HG02763 (cell line): ENCODE results near the gene CCDC74B.
"Not testable (repeated sequence)": the region's sequence is repeated elsewhere in the genome, so short reads cannot be mapped to it uniquely, and the experiment has no call there.

Experiments
- ATAC-seq: cut with Tn5 transposase; IDR thresholded peaks from one replicate; pipeline ENCODE4 v1.9.1; 2021; ENCODE audit warnings: mild to moderate bottlenecking, moderate library complexity; ENCODE audit not compliant: unreplicated experiment

Gene CCDC74B

DNA sequence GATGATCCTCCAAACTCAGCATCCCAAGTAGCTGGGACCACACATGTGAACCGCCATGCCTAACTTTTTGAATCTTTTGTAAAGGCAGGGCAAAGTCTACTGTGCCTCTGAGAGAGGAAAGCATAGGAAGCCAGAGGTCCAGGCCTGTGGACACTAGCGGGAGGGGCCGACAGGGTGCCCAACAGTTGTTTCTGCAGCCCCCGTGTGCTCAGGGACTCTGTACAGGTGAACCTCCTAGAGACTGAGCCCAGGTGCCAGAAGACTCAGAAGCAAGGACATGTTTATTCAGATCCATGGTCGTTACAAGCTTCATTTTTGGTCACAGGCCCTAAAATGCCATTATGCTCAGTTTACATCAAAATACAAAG, 6.2 kb upstream of the CCDC74B start:
- ATAC-seq, result not testable (repeated sequence)

DNA sequence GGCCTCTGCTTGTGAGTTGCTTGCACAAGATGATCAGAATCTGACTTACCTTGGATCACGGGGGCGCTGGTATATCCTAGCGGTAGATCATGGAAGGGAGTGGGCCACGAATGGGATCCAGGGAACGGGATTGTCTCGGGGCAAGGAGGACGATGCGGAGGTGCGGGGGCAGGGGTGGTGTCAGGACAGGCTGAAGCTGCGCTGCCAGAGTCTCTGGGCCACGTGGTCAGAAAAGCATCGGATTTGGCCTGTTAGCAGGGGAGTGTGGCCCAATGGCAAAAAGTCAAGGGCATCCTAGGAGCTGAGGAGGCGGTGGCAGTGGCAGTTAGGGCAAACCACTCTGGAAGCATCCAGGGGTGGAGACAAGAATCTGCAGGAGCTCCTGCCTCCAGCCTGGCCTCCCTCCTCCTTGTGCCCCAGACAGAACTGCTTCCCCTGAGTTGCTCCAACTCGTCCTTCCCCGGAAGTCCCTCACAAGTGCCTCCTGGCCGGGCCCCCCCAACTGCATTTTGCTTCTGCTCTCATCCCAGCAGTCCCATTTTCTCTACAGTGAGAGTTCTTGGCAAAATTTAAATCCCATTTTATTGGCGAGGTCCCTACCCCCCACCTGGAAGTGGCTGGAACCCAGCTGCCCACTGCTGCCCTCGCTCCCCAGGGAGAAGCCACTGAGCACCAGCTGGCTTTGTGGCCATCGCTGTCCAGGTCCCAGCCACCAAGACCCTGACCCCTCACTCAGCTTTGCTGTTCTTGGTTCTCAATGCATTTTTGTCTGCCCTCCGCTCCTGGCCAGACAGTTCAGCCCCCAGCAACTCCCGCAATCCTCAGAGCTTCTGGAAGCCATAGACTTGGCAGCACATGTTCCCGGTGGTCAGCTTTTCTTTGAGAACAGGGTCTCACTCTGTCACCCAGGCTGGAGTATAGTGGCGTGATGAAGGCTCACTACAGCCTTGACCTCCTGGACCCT, 5.6 kb upstream of the CCDC74B start:
- ATAC-seq, result no peak

DNA sequence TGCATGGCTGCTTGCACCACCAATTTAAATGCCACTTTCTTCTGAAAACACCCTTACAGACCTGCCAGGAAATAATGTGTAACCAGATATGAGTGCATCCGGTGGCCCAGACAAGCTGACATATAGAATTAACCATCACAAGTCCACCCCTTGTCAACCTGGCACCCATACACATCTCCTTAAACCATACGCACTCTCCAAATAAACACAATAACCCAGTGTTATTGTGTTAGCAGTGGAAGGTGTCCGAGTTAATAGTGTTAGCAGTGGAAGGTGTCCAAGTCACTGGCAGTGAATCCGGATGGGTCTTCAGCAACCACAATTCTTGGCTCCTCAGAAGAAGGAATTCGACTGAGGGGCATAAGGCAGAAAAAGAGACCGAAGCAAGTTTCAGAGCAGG, 3.6 kb upstream of the CCDC74B start:
- not testable (repeated sequence) for ATAC-seq

DNA sequence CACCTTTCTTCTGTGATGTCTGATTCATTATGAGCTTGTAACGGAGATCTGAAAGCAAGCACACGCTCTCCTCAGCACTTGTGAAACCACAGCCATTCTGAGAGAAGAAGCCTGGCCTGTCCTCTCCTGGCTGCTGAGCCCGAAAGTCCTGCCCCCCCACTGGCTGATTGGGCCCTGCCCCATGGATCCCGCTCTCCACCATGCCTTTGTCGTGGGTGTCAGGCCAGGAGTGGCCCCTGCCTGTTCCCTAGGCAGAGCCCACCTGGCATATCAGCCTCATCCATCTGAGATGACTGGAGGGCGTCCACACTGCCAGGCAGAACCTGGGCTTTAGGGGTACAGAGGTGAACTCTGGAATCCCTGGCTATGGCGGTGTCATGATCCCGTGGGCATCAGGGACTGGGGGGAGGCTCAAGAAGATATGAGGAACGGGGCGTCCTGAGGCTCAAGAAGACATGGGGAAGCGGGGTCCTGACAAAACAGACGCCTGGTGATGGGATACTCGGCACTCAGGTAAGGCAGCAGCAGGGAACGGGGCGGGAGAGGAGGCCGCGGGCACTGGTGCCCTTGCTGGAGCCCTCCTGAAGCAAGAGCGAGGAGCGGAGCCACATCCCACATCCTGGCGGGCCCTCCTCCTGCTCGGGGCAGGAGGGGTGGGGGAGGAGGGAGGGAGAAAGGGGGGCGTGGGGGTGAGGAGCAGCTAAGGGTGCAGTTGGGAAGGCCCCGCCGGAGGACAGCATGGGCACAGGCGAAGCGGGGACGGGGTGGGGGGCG, 1.5 kb downstream of the CCDC74B start:
- ATAC-seq, result not testable (repeated sequence)

DNA sequence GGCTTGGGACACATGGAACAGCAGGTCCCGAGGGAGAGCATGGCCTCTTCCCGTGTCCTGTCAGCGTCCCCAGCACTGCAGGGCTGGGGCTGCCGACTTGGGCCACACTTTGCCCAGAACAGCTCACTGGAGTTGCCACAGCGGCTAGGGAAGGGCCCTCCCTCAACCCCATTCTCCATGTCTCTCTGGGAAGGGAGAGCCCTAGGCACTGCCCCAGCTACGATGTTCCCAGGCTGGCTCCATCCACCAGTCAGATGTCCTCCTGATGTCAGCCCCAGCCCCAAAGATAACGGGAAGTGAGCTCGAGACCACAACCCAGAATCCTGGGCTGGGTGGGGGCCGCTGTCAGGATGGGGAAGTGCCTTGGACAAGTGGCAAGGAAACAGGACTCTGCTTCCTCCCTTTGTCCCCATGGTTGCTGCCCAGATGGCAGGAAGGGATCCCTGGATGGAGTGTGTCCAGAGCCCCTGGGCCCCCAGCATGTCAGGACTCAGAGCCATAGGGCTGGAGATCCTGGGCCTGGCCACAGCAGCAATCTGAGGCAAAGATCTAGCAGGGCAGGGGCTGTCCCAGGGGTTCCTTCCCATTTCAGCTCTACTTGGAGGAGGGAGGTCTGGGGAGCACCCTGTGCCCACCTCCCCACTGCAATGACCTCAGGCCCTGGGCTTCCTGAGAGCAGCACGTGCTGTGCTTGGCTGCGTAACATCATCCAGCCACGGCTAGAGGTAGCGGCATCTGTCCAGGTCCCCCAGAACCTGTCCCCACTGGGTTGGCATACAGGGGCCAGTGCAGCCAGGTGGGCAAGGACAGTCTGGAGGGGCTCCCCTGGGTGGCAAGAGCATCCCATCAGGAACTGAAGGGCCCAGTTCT, 2.3 kb downstream of the CCDC74B start:
- not testable (repeated sequence) for ATAC-seq

DNA sequence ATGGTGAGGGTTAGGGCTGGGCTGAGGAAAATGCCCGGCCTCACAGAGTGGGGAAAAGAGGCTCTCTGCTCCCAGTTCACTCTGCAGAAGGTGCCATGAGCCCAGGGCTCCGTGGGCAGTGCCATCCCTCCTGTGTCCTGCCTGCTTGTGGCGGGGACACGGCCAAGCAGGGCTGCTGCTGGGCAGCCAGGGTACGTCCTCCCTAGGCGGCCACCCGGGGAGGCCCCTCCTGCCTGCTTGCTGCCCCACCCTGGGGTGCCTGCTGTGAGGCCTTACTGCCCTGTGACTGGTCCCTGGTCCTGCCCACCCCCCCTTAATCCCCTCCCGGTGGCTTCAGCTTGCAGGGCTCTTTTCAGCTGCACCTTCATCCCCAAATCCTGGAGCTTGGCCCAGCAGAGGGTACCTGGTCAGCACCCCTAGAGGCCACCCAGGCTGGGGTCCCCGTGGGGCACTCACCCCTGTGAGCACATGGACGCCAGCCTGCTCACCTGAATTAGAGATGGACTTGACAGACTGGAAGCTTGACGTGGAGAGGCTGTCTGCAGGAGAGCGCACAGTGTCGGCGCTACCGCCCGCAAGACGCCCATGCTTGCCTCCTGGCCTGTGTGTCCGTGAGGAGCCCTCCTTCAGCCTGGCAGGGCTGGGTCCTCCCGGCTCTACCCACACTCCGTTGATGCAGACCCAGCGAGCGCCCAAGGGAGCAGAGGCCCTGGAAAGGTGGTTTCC, 3.1 kb downstream of the CCDC74B start:
- ATAC-seq, result not testable (repeated sequence)

DNA sequence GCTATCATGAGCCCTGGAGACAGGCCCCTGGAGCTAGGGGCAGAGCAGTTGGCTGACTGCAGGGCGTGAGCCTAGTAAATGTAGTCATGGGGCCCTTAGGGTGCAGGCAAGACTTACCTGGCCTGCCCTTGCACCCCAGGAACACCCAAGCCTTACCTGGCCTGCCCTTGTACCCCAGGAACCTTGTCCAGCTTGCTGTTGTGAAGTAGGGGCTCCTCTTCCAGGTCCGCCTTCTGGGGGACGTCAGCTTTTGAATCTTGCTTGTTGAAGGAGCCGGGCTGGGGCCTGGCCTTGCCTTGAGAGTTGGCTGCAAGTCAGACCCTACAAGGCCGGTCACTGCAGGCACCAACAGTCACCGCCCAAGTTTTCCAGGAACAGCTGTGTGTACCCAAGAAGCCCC, 3.9 kb downstream of the CCDC74B start:
- ATAC-seq, result not testable (repeated sequence)

DNA sequence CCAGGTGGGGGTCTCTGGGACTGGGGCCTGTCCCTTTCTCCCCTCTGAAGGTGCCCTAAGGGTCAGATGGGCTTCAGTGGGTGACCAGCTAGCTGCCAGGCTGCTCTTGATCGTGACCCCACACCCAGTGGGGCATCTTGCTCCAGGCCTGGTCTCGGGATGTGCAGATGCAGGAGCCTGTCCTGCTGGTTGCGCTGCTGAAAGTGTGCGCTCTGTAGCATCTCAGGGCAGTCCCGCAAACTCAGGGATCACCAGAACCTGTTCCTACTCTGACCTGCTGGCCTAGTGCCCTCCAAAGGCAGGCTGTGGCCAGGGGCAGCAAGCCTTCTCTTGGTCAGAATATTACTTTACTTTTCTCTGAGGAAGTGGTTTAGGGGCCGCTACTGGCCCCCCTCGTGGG, 4.4 kb downstream of the CCDC74B start:
- ATAC-seq, result not testable (repeated sequence)

DNA sequence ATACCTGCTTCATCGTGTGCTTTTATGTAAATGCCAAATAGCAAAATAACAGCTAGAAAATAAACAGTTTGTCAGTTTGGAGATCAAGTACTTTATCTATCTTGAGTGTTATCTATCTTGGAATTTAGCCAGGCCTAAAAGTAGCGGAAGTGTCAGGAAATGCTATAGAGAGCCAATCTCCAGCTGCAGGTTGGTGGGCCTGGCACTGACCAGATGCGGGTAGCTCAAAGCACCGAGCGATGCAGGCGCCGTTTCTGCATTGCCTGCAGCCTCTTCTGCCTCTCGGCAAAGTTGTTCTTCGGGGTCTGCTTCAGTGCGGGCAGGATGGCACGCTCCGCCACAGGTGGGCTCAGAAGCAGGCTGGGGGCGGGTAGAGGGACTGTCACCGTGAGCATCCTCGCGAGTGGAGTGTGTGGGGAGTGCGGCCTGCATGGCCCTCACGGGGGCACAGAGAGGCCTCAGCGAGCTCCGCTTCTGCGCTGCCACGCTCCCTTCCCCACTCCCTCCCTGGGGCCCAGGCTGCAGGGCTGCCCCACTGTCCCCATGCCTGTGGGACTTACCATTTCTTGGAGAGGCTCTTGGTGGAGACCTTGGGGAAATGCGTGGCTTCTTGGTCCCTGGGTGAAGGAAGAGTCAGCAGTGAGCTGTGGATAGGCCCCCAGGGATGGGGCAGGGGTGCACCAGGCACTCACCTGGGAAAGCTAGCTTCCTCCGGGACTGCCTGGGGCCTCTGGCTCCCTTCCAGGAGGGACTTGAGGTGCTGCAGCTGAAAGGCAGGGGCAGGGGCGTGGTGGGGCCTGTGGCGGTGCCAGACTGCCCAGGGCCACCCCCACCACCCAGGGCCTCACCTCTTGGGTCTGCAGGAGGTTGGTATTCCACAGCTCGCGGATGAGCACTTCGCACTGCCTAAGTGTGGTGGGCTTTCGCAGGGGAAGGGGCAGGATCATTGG, 5.3 kb downstream of the CCDC74B start:
- not testable (repeated sequence) for ATAC-seq

DNA sequence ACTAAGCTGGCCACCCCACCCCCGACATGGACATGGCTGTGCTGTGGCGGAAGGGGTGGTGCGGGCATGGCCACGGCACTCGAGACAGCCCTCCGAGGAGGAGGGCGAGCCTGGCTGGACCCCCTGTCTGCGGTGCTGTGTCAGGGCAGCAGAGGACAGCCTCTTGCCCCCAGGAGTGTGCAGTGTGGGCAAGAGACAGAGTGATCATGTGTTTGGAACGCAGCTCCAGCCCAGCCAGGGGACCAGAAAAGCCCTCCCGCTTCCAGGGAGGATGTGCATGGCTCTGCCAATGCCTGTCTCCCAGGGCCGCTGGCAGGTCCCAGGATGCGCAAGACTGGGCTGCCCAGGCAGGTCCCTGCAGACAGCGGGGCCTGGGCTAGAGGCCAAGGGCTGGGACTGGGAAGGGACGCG, 6.1 kb downstream of the CCDC74B start:
- ATAC-seq, result not testable (repeated sequence)

DNA sequence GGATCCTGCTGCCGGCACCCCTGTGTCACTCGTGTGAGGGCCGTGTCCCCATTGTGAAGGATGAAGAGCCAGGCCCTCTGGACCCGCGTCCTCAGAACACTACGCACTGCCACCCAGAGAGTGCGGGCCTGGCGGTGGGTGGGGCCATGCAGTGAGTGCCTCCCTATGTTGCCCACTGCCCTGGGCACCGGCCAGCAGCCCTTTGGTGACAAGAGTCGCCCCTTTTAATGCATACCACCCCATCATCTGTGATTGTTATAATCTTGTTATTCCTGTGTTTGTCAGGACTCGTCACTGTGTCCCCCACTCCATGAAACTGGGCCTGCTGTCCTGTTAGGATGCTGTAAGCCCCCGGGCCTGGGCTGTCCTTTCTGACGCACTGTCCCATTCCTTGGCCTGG, 6.6 kb downstream of the CCDC74B start:
- ATAC-seq, result not testable (repeated sequence)

DNA sequence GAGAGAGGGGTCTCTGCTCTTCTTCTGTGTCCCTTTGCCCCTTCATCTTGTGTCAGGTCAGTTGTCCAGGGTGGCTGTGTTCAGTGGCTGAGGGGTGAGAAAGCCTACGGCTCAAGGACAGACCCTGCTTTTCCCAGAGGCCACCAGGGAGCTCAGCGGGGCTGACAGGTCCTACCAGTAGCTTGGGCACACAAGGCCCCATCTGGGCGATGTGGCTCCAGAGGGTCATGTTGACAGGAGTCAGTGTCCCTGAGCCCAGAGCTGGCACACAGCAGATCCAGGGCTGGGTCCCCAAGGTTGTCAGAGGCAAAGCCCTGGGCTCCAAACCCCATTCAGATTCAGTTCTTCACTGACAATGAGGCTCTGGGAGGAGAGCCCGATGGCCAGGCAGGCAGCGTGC, 7.8 kb downstream of the CCDC74B start:
- ATAC-seq, result not testable (repeated sequence)

DNA sequence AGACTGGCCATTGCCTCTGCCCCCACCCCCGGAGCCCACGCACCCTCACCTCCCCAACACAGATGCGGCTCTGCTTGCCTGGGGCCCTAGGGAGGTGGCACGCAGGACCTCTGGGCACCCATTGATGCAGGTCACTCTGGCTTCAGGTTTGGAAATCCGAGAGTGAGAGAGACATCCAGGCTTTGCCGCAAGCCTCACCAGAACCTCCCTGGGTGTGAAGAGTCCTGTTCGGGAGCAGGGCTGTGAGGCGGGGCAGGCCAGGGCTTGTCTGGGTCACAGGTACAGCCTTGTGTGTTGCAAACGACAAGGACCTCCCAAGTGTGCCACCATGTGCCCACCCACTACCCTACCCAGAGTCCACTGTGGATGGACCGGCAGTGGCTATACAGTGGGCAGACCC, 8.4 kb downstream of the CCDC74B start:
- not testable (repeated sequence) for ATAC-seq

DNA sequence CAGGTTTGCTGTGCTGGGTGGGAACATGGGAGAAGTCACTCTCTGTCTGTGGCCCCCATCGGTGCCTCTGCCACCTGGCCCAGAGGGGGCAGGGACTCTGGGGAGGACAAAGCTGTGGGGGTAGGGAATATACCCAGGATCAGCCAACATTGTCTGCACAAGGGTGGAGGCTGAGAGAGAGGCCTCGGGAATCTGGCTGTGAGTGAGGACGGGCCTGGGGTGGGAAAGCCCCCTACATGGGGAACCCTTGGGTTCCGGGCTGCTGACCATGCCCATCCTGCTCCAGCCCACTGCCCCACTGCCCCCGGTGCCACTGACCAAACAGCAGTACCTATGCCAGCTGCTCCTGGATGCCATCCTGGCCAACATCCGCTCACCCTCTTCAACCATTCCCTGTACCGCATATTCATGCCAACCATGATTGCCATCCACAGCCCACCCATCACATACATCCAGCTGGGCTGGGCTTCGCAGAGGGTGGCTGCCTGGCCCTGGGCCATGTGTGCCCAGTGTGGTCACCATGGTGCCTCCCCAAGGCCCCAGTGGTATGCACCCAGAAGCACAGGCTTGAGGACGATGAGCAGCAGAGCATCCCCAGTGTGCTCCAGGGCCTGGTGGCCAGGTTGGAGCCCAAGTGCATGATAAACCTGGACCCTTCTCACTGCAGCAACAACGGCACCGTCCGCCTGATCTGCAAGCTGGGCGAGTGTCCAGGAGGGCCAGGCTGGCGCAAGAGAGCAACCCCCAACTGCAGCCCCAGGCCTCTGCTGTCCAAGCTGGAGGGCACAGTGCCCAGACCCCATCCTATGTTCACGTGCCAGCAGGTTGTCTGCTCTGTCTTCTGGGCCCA, 9.0 kb downstream of the CCDC74B start:
- ATAC-seq, result no peak

DNA sequence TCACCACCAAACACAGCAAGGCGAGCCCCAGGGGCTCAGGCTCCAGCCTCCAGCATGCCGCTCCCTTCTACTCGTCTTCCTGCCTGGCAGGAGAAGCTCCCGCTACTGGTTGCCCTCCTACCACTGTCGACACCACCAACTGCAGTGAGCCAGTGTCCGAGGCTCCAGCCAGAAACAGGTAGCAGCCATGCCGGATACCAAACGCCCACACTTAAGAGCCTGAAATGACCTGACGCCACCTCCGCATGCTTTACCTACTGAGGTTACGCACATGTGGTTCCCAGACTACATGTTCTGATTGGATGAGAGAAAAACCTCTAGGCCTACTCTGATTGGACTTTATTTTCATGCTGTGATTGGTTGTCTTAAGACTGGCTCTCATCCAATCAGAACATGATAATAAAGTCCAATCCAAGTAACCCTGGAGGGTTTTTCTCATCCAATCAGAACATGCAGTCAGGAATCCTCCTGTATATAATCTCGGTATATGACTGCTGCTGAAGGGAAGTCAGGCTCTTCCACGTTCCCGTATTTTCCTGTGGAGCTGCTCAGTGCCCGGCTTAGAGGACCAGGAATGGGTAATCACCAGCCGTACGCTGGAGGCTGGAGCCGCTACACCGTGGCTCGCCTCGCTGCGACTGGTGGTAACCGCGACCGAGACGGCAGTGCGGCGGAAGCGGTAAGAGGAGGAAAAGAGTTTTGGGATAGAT, 15.6 kb downstream of the CCDC74B start, which contains the start of gene POTEF:
Gene POTEF, minus strand, starts transcription at position 103 of the 710 bp plus-strand sequence. CDS start 8,707 bp downstream, outside the sequence.
- not testable (repeated sequence) for ATAC-seq

DNA sequence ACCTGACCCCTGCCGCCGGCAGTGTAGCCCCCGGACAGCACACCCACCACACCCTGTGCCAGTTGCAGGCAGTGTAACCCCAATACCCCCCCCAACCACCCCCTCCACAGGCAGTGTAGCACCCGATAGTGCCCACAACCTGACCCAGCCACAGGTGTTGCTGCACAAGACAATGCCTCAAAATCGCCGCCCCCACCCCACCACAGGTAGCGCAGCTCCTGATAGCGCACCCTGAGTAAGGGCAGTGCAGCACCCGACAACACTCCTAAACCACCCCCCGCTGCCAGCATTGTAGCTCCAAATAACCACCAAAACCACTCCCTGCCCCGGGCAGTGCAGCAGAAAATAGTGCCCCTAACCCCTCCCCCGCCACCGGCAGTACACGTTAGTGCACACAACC, 16.4 kb downstream of the CCDC74B start:
- ATAC-seq, result not testable (repeated sequence)

DNA sequence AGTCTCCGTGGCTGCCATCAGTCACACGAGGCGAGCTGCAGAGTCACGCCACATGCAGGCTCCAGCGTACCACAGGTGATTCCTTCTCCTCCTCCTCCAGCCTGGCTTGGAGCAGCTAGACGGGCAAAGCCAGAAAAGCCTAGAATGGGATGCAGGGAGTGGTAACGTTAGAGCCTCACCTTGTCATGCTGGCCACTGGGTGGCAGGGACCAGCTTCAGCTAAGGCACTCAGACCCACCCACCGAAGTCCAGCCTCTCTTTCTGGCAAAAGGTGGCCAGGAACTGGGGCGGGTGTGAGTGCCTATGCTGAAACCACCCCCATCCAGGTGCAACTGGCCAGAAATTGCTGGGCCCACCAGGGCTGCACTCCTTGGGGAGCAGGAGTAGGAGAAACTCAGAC, 17.2 kb downstream of the CCDC74B start:
- not testable (repeated sequence) for ATAC-seq
